Measurements from ENCODE around the gene KCNJ1. TPM values are rescaled to one million over a fixed set of nuclear protein-coding genes. Genes with fewer than 3 reads are reported as not detected.

The KCNJ1 gene
- total and polyA plus RNA-seq, 9 of the 15 experiments (the other 6 are each of a cell fraction or from before 2014, with no cell fraction given), result not detected

DNA sequence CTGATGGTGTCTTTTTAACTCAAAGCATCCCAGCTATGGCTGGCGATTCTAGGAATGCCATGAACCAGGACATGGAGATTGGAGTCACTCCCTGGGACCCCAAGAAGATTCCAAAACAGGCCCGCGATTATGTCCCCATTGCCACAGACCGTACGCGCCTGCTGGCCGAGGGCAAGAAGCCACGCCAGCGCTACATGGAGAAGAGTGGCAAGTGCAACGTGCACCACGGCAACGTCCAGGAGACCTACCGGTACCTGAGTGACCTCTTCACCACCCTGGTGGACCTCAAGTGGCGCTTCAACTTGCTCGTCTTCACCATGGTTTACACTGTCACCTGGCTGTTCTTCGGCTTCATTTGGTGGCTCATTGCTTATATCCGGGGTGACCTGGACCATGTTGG lies 44.1 kb upstream of the KCNJ1 start:
- Histone ChIP-seq H3K36me3 (ENCODE audit: control insufficient read depth, insufficient read depth, low read length) (no peaks in the 10 kb centered on the region), H4K20me1 (replicated peaks; ENCODE audit: control insufficient read depth, insufficient read depth, low read length) (no peaks in the 10 kb centered on the region; the same call in 1 of the 2 replicates), H2AFZ (ENCODE audit: low read depth, low read length) (no peak overlapping the region), H3K27ac (ENCODE audit: extremely low read depth, low read depth, low read length) (no peak overlapping the region), H3K79me2 (ENCODE audit: control insufficient read depth, insufficient read depth, low read length) (no peaks in the 10 kb centered on the region), H3K27me3 (ENCODE audit: control insufficient read depth in 2 of 2, insufficient read depth in 2 of 2, low read length in 2 of 2) (peaks cover 0 to 12% of the 10 kb centered on the region in 2 experiments; a peak in 3 of 5 replicates), H3K9ac (ENCODE audit: insufficient read depth in 1 of 2, low read depth in 2 of 2, low read length in 2 of 2) (no peak overlapping the region), H3K4me3 (no peak overlapping the region), H3K9me3 (replicated peaks; ENCODE audit: control insufficient read depth, insufficient read depth, low read depth, low read length) (no peaks in the 10 kb centered on the region), H3K4me1 (replicated peaks in 1 of 2; ENCODE audit: control insufficient read depth in 2 of 2, insufficient read depth in 2 of 2, low read length in 2 of 2) (no peaks in the 10 kb centered on the region), H3K9me1 (ENCODE audit: control insufficient read depth, insufficient read depth, low read length) (no peaks in the 10 kb centered on the region), H3K4me2 (ENCODE audit: insufficient read depth, low read length) (no peak overlapping the region)
- FAIRE-seq, result no peak
- 4% methylated on average over 17 of the region's 17 CpGs for WGBS (ENCODE audit: insufficient coverage, low coverage, missing lambda C conversion rate)
- ChIA-PET CTCF (ENCODE audit: low intra/inter-chr PET ratio) (no interaction called here), POLR2A (interaction anchor here (0.7 kb wide), 1 partner anchor 23 kb away, joined by 3 read pairs; no protein-coding TSS in a partner anchor)
- BruUV-seq (replicated peaks), result no TSS peak
- TF ChIP-seq PML (IDR thresholded peaks at IDR 0.05; ENCODE audit: low read length) (no peak), ZNF76 (CRISPR knock-in tag; IDR thresholded peaks at IDR 0.05; ENCODE audit: borderline replicate concordance) (no peak), CBX8 (IDR thresholded peaks at IDR 0.05; ENCODE audit: borderline replicate concordance, extremely low read depth, low read depth, low read length, poor library complexity, severe bottlenecking) (no peak), NFXL1 (CRISPR knock-in tag; IDR thresholded peaks at IDR 0.05) (no peak), ZNF551 (CRISPR knock-in tag; IDR thresholded peaks at IDR 0.05) (no peak), SRSF7 (optimal IDR thresholded peaks at IDR 0.05; ENCODE audit: low read depth, low read length) (no peak), CREB3L1 (IDR thresholded peaks at IDR 0.05; ENCODE audit: borderline replicate concordance, low read depth) (no peak), ZFP30 (CRISPR knock-in tag; IDR thresholded peaks at IDR 0.05; ENCODE audit: borderline replicate concordance) (no peak), NR2F6 (CRISPR knock-in tag; IDR thresholded peaks at IDR 0.05) (no peak)
- TF ChIP-seq, protein P1, sequence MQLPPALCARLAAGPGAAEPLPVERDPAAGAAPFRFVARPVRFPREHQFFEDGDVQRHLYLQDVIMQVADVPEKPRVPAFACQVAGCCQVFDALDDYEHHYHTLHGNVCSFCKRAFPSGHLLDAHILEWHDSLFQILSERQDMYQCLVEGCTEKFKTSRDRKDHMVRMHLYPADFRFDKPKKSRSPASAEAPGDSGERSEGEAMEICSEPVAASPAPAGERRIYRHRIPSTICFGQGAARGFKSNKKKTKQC (CRISPR knock-in tag; IDR thresholded peaks at IDR 0.05), result no peak
- intact Hi-C loops (cut with micrococcal nuclease), result no loop called here
- no peak for DNase-seq (ENCODE audit: extremely low read depth in 1 of 4, low spot score in 3 of 4)
- in situ Hi-C loops (cut with MboI), result no loop called here
- ATAC-seq, result no peak
